Aorta (tissue), 5 donors: ENCODE results near the gene NPAS4. TPM values are rescaled to one million over a fixed set of nuclear protein-coding genes. Genes with fewer than 3 reads are reported as not detected.

Experiments
- ATAC-seq: fragments of 200-7000 bp; cut with Tn5 transposase; one replicate; pipeline ENCODE4 v1.9.1; 2022; ENCODE audit warnings: moderate library complexity; ENCODE audit not compliant: low FRiP score
- DNase-seq, 2 donors: peaks; one replicate each; pipeline ENCODE4 v3.0.0-alpha.2; 2020
- H3K27ac ChIP-seq, 2 donors: one replicate each; pipeline ENCODE4 v1.5.1; 2013; ENCODE audit warnings: low read length in 2 of 2, mild to moderate bottlenecking in 2 of 2, moderate library complexity in 2 of 2, control low read depth in 1 of 2, inconsistent platforms in 1 of 2, low read depth in 1 of 2
- H3K27me3 ChIP-seq, 2 donors: one replicate each; pipeline ENCODE4 v1.6.1; 2013; ENCODE audit warnings: control low read depth in 1 of 2, low read length in 1 of 2, mild to moderate bottlenecking in 1 of 2, moderate library complexity in 1 of 2; ENCODE audit not compliant: insufficient read depth in 2 of 2, control insufficient read depth in 1 of 2
- H3K36me3 ChIP-seq, 2 donors: one replicate each; pipeline ENCODE4 v1.6.1; 2013; ENCODE audit warnings: control low read depth in 1 of 2, low read length in 1 of 2, mild to moderate bottlenecking in 1 of 2; ENCODE audit not compliant: insufficient read depth in 2 of 2, control insufficient read depth in 1 of 2
- H3K4me1 ChIP-seq, 2 donors: one replicate each; pipeline ENCODE4 v1.6.1; 2013; ENCODE audit warnings: low read length in 2 of 2, control low read depth in 1 of 2, mild to moderate bottlenecking in 1 of 2, moderate library complexity in 1 of 2; ENCODE audit not compliant: insufficient read depth in 2 of 2, control insufficient read depth in 1 of 2
- H3K4me3 ChIP-seq, 2 donors: one replicate each; pipeline ENCODE4 v1.5.1; 2013; ENCODE audit warnings: low read length in 2 of 2, control low read depth in 1 of 2, mild to moderate bottlenecking in 1 of 2
- H3K9me3 ChIP-seq: one replicate; pipeline ENCODE4 v1.6.1; 2013; ENCODE audit warnings: mild to moderate bottlenecking, low read length; ENCODE audit not compliant: control insufficient read depth
- WGBS, 2 donors: extraction: QIAGEN DNeasy Blood & Tissue Kit; methylation state at CpG; one replicate each; pipeline ENCODE4 v1.1.7; 2013; 5-methylcytosine and 5-hydroxymethylcytosine counted together
- intact Hi-C, 2 donors: fragments of 100-400 bp; cut with DNase I; formaldehyde crosslinking; loops; one replicate each; pipeline versions ENCODE4 v1.14.2 to v1.15.0; 2022
- polyA plus RNA-seq, 2 donors: library from polyadenylated mRNA; stranded (reverse); fragments of 200-250 nt; gene quantifications; one replicate each; pipeline ENCODE4 v1.2.3, GENCODE V29; 2013
- total RNA-seq, 2 donors: library from RNA; stranded (reverse); fragmentation: NEBNext Ultra II Directional; extraction: Animal tissue kit (Norgen Biotek cat#: 25700); gene quantifications; one replicate each; pipeline ENCODE4 v1.2.1, GENCODE V29; 2021
- donor health status: healthy with polysubstance abuse.
- donor health status: Bipolar disorder and iron deficiency.
- donor health status: DM: no; HTN: no; CAD: no.
- donor health status: DM: no; HTN: no; CAD: no.
- donor health status: DM: yes; HTN: yes; CAD: no.

Gene NPAS4
- total and polyA plus RNA-seq, 4 donors, result 0.54 to 7.0 (median 2.5) TPM; not detected in 1

GRCh38 chr11:66388780-66389386, 32.0 kb upstream of the NPAS4 start:
- no peak overlapping the region for H3K27ac ChIP-seq
- intact Hi-C loops, result loop anchor here in 1 of 2 donors (1.0 kb wide), 1 partner anchor 75 kb away; no protein-coding TSS in a partner anchor
- WGBS, 2 donors, result 29 to 33% methylated on average over 8 of the region's 8 CpGs

DNA sequence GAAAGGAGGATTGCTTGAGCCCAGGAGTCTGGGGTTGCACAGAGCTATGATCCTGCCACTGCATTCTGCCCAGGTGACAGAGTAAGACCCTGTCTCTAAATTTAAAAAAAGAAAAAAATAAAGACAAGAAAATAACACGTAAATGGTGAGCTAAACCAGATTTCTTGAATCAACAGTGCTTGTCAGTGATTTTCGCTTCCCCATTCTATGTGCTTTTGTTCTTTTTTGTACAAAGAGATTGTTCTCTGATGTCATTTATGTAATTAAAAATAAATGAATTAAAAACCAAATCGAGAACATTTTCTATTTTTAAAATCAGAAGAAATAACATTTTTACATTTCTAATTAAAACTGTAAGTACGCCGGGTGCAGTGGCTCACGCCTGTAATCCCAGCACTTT, 29.5 kb upstream of the NPAS4 start:
- H3K4me1 ChIP-seq, result no peaks in the 10 kb centered on the region
- H3K4me3 ChIP-seq, result no peak overlapping the region
- intact Hi-C loops, result no loop called here
- no peaks in the 10 kb centered on the region for H3K27me3 ChIP-seq
- DNase-seq, result no peak
- H3K27ac ChIP-seq, result no peak overlapping the region
- H3K9me3 ChIP-seq, result no peaks in the 10 kb centered on the region
- no peaks in the 10 kb centered on the region for H3K36me3 ChIP-seq
- 68 to 78% methylated on average over 6 of the region's 6 CpGs for WGBS, 2 donors
- no peak for ATAC-seq

More at GRCh38 chr11:66388780-66389386, 32.0 kb upstream of the NPAS4 start:
- Histone ChIP-seq H3K4me1 (no peaks in the 10 kb centered on the region), H3K4me3 (no peak overlapping the region), H3K27me3 (no peaks in the 10 kb centered on the region), H3K9me3 (no peaks in the 10 kb centered on the region), H3K36me3 (no peaks in the 10 kb centered on the region)
- DNase-seq (peak in 1 of 2 donors; percentile 72), ATAC-seq (no peak)

DNA sequence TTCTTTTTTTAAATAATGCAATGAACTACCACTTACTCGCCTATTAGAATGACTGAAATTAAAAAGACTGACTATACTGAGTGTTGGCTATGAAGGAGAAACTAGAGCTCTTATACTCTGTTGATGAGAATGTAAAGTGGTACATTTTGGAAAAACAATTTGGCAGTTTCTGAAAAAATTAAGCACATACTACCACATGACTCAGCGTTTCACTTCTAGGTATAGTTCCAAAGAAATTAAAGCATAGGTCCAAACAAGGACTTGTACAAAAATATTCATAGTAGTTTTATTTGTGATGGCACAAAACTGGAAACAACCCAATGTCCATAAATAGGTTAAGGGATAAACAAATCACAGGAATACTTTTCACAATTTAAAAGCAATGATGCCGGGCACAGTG, 26.9 kb upstream of the NPAS4 start:
- Histone ChIP-seq H3K27me3 (peaks cover 0 to 1% of the 10 kb centered on the region in 2 donors), H3K4me3 (no peak overlapping the region), H3K4me1 (no peaks in the 10 kb centered on the region), H3K9me3 (no peaks in the 10 kb centered on the region), H3K36me3 (no peaks in the 10 kb centered on the region), H3K27ac (no peak overlapping the region)
- DNase-seq (no peak), ATAC-seq (no peak)
- 42 to 54% methylated on average over 3 of the region's 3 CpGs for WGBS, 2 donors
- intact Hi-C loops, result no loop called here

DNA sequence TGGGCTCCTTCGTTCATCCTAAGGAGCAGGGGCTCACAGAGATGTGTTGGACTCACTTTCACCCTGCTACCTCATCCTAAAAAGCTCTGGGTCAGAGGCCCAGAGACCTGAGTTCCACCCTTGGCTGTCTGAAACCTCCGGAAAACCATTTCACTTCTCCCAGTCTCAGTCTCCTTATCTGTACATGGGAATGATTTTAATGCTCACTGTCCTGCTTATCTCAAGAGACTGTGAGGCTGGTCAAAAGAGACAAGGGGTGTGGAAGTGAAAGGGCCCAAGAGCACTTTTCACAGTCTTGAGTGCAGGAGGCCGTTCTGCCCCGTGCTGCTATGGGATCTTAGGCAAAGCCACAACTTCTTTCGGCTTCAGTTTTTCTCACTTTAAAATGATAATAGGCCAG, 13.2 kb upstream of the NPAS4 start:
- no peak overlapping the region for H3K4me3 ChIP-seq
- ATAC-seq, result no peak
- no peaks in the 10 kb centered on the region for H3K27me3 ChIP-seq
- no peak overlapping the region for H3K27ac ChIP-seq
- no peaks in the 10 kb centered on the region for H3K36me3 ChIP-seq
- intact Hi-C loops, result loop anchor here (1.0 to 10.0 kb wide), 3 partner anchors 23 to 277 kb away; no protein-coding TSS in a partner anchor
- H3K4me1 ChIP-seq, result no peaks in the 10 kb centered on the region
- DNase-seq, result no peak
- WGBS, 2 donors, result 55 to 57% methylated on average over 5 of the region's 5 CpGs
- H3K9me3 ChIP-seq, result no peaks in the 10 kb centered on the region

GRCh38 chr11:66408488-66409214, 12.2 kb upstream of the NPAS4 start:
- no peaks in the 10 kb centered on the region for H3K4me1 ChIP-seq
- 0% methylated on average over 46 to 63 of the region's 63 CpGs for WGBS, 2 donors
- intact Hi-C loops, result loop anchor here (1.0 to 10.0 kb wide), 3 partner anchors 22 to 276 kb away; no protein-coding TSS in a partner anchor
- H3K4me3 ChIP-seq, result peak overlapping the region; percentile 38 to 55
- H3K36me3 ChIP-seq, result no peaks in the 10 kb centered on the region
- H3K27ac ChIP-seq, result no peak overlapping the region
- DNase-seq, result peak; percentile 94 to 98
- peak; percentile 95 for ATAC-seq
- H3K27me3 ChIP-seq, result no peaks in the 10 kb centered on the region
- H3K9me3 ChIP-seq, result no peaks in the 10 kb centered on the region

GRCh38 chr11:66409226-66409625, 11.6 kb upstream of the NPAS4 start:
- DNase-seq (no peak), ATAC-seq (no peak)
- Histone ChIP-seq H3K9me3 (no peaks in the 10 kb centered on the region), H3K4me1 (no peaks in the 10 kb centered on the region), H3K27ac (no peak overlapping the region), H3K36me3 (no peaks in the 10 kb centered on the region), H3K27me3 (no peaks in the 10 kb centered on the region), H3K4me3 (no peak overlapping the region)
- intact Hi-C loops, result loop anchor here (5.0 to 10.0 kb wide), 2 partner anchors 33 to 276 kb away; no protein-coding TSS in a partner anchor
- WGBS, 2 donors, result 17 to 18% methylated on average over 13 to 15 of the region's 15 CpGs

- Histone ChIP-seq H3K4me3 (no peak overlapping the region), H3K9me3 (no peaks in the 10 kb centered on the region), H3K36me3 (no peaks in the 10 kb centered on the region), H3K27ac (no peak overlapping the region), H3K27me3 (no peaks in the 10 kb centered on the region), H3K4me1 (no peaks in the 10 kb centered on the region)
- DNase-seq (no peak), ATAC-seq (no peak)
- intact Hi-C loops, result no loop called here
- WGBS, 2 donors, result 93 to 95% methylated on average over 12 of the region's 12 CpGs
Observed at GRCh38 chr11:66410191-66410590, 10.6 kb upstream of the NPAS4 start.

- Histone ChIP-seq H3K27ac (no peak overlapping the region), H3K27me3 (no peaks in the 10 kb centered on the region), H3K4me3 (no peak overlapping the region), H3K9me3 (no peaks in the 10 kb centered on the region), H3K36me3 (no peaks in the 10 kb centered on the region), H3K4me1 (no peaks in the 10 kb centered on the region)
- DNase-seq (no peak), ATAC-seq (no peak)
- 49 to 52% methylated on average over 4 of the region's 4 CpGs for WGBS, 2 donors
- intact Hi-C loops, result no loop called here
Observed at GRCh38 chr11:66411323-66411722, 9.5 kb upstream of the NPAS4 start.

DNA sequence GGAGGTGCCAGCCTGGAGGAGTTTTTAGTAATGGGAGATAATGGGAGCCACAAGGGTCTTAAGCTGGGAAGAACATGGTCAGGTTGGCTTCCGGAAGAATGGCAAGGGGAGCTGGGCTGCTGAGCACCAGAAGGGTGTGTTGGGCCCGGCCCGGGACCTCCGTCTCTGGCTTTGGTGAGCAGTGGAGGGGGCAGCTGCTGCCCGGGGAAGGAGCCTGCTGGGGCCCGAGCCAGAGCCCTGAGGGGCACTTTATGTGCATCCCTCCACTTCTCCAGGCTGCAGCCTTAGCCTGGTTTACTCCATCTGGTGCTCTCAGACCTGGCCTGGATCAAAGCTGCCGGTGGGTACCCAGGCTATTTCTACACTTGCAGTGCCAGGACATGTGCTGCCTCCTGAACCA, 8.7 kb upstream of the NPAS4 start:
- Histone ChIP-seq H3K27ac (no peak overlapping the region), H3K4me1 (no peaks in the 10 kb centered on the region)
- intact Hi-C loops, result no loop called here

More for the DNA sequence above, 8.7 kb upstream of the NPAS4 start:
- DNase-seq (no peak), ATAC-seq (no peak)
- no peak overlapping the region for H3K4me3 ChIP-seq
- no peaks in the 10 kb centered on the region for H3K27me3 ChIP-seq
- 40 to 41% methylated on average over 4 to 7 of the region's 7 CpGs for WGBS, 2 donors
- H3K36me3 ChIP-seq, result no peaks in the 10 kb centered on the region
- no peaks in the 10 kb centered on the region for H3K9me3 ChIP-seq
